K562 (cell line): ENCODE data around the gene ALDH16A1. TPM values are rescaled to one million over a fixed set of nuclear protein-coding genes. Genes with fewer than 3 reads are reported as not detected.
A peak's percentile ranks its signal among the peaks of the same experiment; 100 is the strongest.

Source experiments
- DIDO1 ChIP-seq: fragments of 450-650 bp; IDR thresholded peaks from 2 replicates; pipeline ENCODE4 v1.6.1; 2016; ENCODE audit warnings: low read depth, missing biosample characterization, missing genetic modification characterization
- E2F3 ChIP-seq: fragments of 250-450 bp; sonication (Bioruptor Pico); IDR thresholded peaks from 2 replicates; pipeline ENCODE4 v1.4.0; 2020; ENCODE audit warnings: mild to moderate bottlenecking
- ESRRA ChIP-seq: fragments of 450-650 bp; IDR thresholded peaks from 2 replicates; pipeline ENCODE4 v1.6.1; 2014; ENCODE audit warnings: low read depth, mild to moderate bottlenecking, moderate library complexity, borderline replicate concordance
- ETV1 ChIP-seq: fragments of 450-650 bp; conservative IDR thresholded peaks from 2 replicates; pipeline ENCODE4 v1.6.1; 2016; ENCODE audit warnings: missing genetic modification characterization, control low read depth, low read depth, missing compliant biosample characterization
- GABPB2 ChIP-seq: fragments of 250-450 bp; sonication (Bioruptor Pico); conservative IDR thresholded peaks from 2 replicates; pipeline ENCODE4 v1.5.1; 2021; ENCODE audit warnings: mild to moderate bottlenecking
- HNRNPLL ChIP-seq: fragments of 200-400 bp; formaldehyde crosslinking; IDR thresholded peaks from 2 replicates; pipeline ENCODE4 v1.6.1; 2017; ENCODE audit warnings: low read length, low read depth, mild to moderate bottlenecking; ENCODE audit not compliant: poor library complexity, severe bottlenecking
- HNRNPUL1 ChIP-seq: fragments of 200-400 bp; formaldehyde crosslinking; IDR thresholded peaks from 2 replicates; pipeline ENCODE4 v1.6.1; 2017; ENCODE audit warnings: low read length
- KLF13 ChIP-seq: fragments of 450-650 bp; IDR thresholded peaks from 2 replicates; pipeline ENCODE4 v1.6.1; 2016; ENCODE audit warnings: missing genetic modification characterization, low read depth, mild to moderate bottlenecking, missing compliant biosample characterization, moderate library complexity, borderline replicate concordance
- KLF6 ChIP-seq: fragments of 250-450 bp; sonication (Bioruptor Pico); IDR thresholded peaks from 2 replicates; pipeline ENCODE4 v1.4.0; 2020; ENCODE audit warnings: mild to moderate bottlenecking, moderate library complexity, borderline replicate concordance
- LCOR ChIP-seq: sonication (generic); formaldehyde crosslinking; IDR thresholded peaks from 2 replicates; pipeline ENCODE4 v1.8.0; 2022; ENCODE audit warnings: mild to moderate bottlenecking, missing genetic modification reagents
- MTF1 ChIP-seq: fragments of 250-450 bp; sonication (Bioruptor Pico); IDR thresholded peaks from 2 replicates; pipeline ENCODE4 v1.9.0; 2021; ENCODE audit warnings: moderate library complexity, mild to moderate bottlenecking, inconsistent platforms, borderline replicate concordance
- NR2C1 ChIP-seq, 2 experiments: fragments of 450-650 bp; IDR thresholded peaks; 2 replicates each; pipeline ENCODE4 v1.6.1; 2017; ENCODE audit warnings: mild to moderate bottlenecking in 2 of 2, antibody characterized with exemption in 1 of 2, inconsistent platforms in 1 of 2, missing compliant biosample characterization in 1 of 2, missing genetic modification characterization in 1 of 2
- SIN3A ChIP-seq, 2 experiments: fragments of 150-350 bp in 1 of 2; IDR thresholded peaks; 2 replicates each; pipeline ENCODE4 v1.6.1; 2011 to 2016; ENCODE audit warnings: borderline replicate concordance in 2 of 2, low read depth in 2 of 2, low read length in 2 of 2, mild to moderate bottlenecking in 2 of 2, moderate library complexity in 2 of 2; ENCODE audit not compliant: control insufficient read depth in 1 of 2
- THRAP3 ChIP-seq: fragments of 450-650 bp; IDR thresholded peaks from 2 replicates; pipeline ENCODE4 v1.6.1; 2016; ENCODE audit warnings: mild to moderate bottlenecking, inconsistent platforms, borderline replicate concordance
- U2AF2 ChIP-seq: fragments of 200-400 bp; formaldehyde crosslinking; optimal IDR thresholded peaks from 2 replicates; pipeline ENCODE3; 2017; ENCODE audit warnings: low read depth, mild to moderate bottlenecking, low read length
- ZNF23 ChIP-seq: fragments of 250-450 bp; sonication (Bioruptor Pico); IDR thresholded peaks from 2 replicates; pipeline ENCODE4 v1.4.0; 2020; ENCODE audit warnings: mild to moderate bottlenecking
- ZNF263 ChIP-seq: sonication (generic); formaldehyde crosslinking; IDR thresholded peaks from 2 replicates; pipeline ENCODE4 v1.8.0; 2022; ENCODE audit warnings: mild to moderate bottlenecking, missing genetic modification reagents, borderline replicate concordance
- ZNF274 ChIP-seq: IDR thresholded peaks from 2 replicates; pipeline ENCODE4 v1.6.1; 2011; ENCODE audit warnings: low read depth, mild to moderate bottlenecking, low read length, moderate library complexity, borderline replicate concordance
- ZNF551 ChIP-seq: fragments of 250-450 bp; sonication (Bioruptor Pico); IDR thresholded peaks from 2 replicates; pipeline ENCODE4 v1.5.0; 2021; ENCODE audit warnings: mild to moderate bottlenecking, moderate library complexity
- ZNF717 ChIP-seq: fragments of 250-450 bp; sonication (Bioruptor Pico); IDR thresholded peaks from 2 replicates; pipeline ENCODE4 v1.5.0; 2021
- ZNF76 ChIP-seq: fragments of 250-450 bp; sonication (Bioruptor Pico); IDR thresholded peaks from 2 replicates; pipeline ENCODE4 v1.4.0; 2020; ENCODE audit warnings: mild to moderate bottlenecking, moderate library complexity, borderline replicate concordance
- ZSCAN29 ChIP-seq: fragments of 450-650 bp; IDR thresholded peaks from 2 replicates; pipeline ENCODE4 v1.6.1; 2017
- polyA plus RNA-seq, 8 experiments: library from polyadenylated mRNA; depleted of rRNA in 4 of 8; stranded (reverse) in 5 of 8; unstranded in 3 of 8; fragments of >200 nt; fragmentation: Nextera tagmentation in 2 of 8; fragmentation: Illumina TruSeq in 1 of 8; extraction: Ambion mirVana in 2 of 8; extraction: Trizol in 1 of 8; gene quantifications; 2 replicates each; pipeline versions ENCODE4 v1.2.1 to v1.2.3, GENCODE V29; 2011 to 2014; ENCODE audit warnings: inconsistent platforms in 1 of 8, missing spikeins in 1 of 8
- total RNA-seq, 7 experiments: library from RNA; depleted of rRNA in 6 of 7; stranded (reverse); fragments of >200 nt in 6 of 7; fragmentation: Illumina TruSeq in 2 of 7; extraction: Trizol in 2 of 7; gene quantifications; 2 replicates each; pipeline versions ENCODE4 v1.2.1 to v1.2.3, GENCODE V29; 2011 to 2021; ENCODE audit warnings: low replicate concordance in 1 of 7
- TF ChIP-seq, protein P1 (sequence below): sonication (generic); formaldehyde crosslinking; IDR thresholded peaks from 2 replicates; pipeline ENCODE4 v1.5.0; 2020; ENCODE audit warnings: missing genetic modification reagents
- TF ChIP-seq, protein P2 (sequence below): fragments of 250-450 bp; sonication (Bioruptor Pico); IDR thresholded peaks from 2 replicates; pipeline ENCODE4 v1.4.0; 2020; ENCODE audit warnings: borderline replicate concordance
- TF ChIP-seq, protein P3 (sequence below): IDR thresholded peaks from 2 replicates; pipeline ENCODE4 v1.6.1; 2014; ENCODE audit warnings: antibody characterized with exemption

The ALDH16A1 gene
- total and polyA plus RNA-seq, 9 of the 15 experiments (the other 6 are each of a cell fraction or from before 2014, with no cell fraction given): 2.2 to 52.2 (median 7.6) TPM

GRCh38 chr19:49492573-49493405, 39.8 kb downstream of the ALDH16A1 start (continued):
- TF ChIP-seq, protein P1, sequence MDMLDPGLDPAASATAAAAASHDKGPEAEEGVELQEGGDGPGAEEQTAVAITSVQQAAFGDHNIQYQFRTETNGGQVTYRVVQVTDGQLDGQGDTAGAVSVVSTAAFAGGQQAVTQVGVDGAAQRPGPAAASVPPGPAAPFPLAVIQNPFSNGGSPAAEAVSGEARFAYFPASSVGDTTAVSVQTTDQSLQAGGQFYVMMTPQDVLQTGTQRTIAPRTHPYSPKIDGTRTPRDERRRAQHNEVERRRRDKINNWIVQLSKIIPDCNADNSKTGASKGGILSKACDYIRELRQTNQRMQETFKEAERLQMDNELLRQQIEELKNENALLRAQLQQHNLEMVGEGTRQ: no peak
- no peak for TF ChIP-seq ESRRA
- TF ChIP-seq NR2C1 (IDR thresholded peaks at IDR 0.05): no peak
- TF ChIP-seq NR2C1 (tag; IDR thresholded peaks at IDR 0.05): no peak
- TF ChIP-seq GABPB2 (CRISPR knock-in tag): no peak
- TF ChIP-seq, protein P2, sequence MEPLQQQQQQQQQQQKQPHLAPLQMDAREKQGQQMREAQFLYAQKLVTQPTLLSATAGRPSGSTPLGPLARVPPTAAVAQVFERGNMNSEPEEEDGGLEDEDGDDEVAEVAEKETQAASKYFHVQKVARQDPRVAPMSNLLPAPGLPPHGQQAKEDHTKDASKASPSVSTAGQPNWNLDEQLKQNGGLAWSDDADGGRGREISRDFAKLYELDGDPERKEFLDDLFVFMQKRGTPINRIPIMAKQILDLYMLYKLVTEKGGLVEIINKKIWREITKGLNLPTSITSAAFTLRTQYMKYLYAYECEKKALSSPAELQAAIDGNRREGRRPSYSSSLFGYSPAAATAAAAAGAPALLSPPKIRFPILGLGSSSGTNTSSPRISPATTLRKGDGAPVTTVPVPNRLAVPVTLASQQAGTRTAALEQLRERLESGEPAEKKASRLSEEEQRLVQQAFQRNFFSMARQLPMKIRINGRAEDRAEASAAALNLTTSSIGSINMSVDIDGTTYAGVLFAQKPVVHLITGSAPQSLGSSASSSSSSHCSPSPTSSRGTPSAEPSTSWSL: no peak
- TF ChIP-seq ZSCAN29: 0 out of 2 replicates have a peak, but pooled peaks have one; percentile 48
- TF ChIP-seq U2AF2: no peak
- TF ChIP-seq MTF1 (CRISPR knock-in tag): no peak
- TF ChIP-seq KLF6 (CRISPR knock-in tag): no peak
- no peak for TF ChIP-seq THRAP3
- no peak for TF ChIP-seq HNRNPLL
- TF ChIP-seq KLF13: no peak
- TF ChIP-seq ZNF23 (CRISPR knock-in tag): no peak
- TF ChIP-seq, protein P3, sequence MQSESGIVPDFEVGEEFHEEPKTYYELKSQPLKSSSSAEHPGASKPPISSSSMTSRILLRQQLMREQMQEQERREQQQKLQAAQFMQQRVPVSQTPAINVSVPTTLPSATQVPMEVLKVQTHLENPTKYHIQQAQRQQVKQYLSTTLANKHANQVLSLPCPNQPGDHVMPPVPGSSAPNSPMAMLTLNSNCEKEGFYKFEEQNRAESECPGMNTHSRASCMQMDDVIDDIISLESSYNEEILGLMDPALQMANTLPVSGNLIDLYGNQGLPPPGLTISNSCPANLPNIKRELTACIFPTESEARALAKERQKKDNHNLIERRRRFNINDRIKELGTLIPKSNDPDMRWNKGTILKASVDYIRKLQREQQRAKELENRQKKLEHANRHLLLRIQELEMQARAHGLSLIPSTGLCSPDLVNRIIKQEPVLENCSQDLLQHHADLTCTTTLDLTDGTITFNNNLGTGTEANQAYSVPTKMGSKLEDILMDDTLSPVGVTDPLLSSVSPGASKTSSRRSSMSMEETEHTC: no peak
- peak; percentile 92 for TF ChIP-seq ZNF551 (CRISPR knock-in tag)
- peak; percentile 68 to 76; a peak in 3 of 4 replicates for TF ChIP-seq SIN3A (IDR thresholded peaks at IDR 0.05; ENCODE audit: borderline replicate concordance in 2 of 2, control insufficient read depth in 1 of 2, low read depth in 2 of 2, low read length in 2 of 2)
- TF ChIP-seq DIDO1 (tag): no peak
- TF ChIP-seq ZNF717: peak; percentile 91
- TF ChIP-seq LCOR: 0 out of 2 replicates have a peak, but pooled peaks have one; percentile 25
- no peak for TF ChIP-seq ZNF263 (CRISPR knock-in tag)
- no peak for TF ChIP-seq ZNF274
- no peak for TF ChIP-seq ETV1
- TF ChIP-seq ZNF76 (CRISPR knock-in tag): no peak
- TF ChIP-seq HNRNPUL1: peak; percentile 89
- TF ChIP-seq E2F3 (CRISPR knock-in tag): no peak
